HepG2 (cell line): ENCODE data around the gene ACSF3. TPM values are rescaled to one million over a fixed set of nuclear protein-coding genes. Genes with fewer than 3 reads are reported as not detected.

Experiments used
- AGO2 ChIP-seq: fragments of 200-400 bp; formaldehyde crosslinking; optimal IDR thresholded peaks from 2 replicates; pipeline ENCODE3; 2017; ENCODE audit warnings: mild to moderate bottlenecking, low read depth, low read length, moderate library complexity
- CBX1 ChIP-seq: IDR thresholded peaks from one replicate; pipeline ENCODE4 v1.6.1; 2016; ENCODE audit warnings: antibody characterized with exemption, low read depth
- CERS6 ChIP-seq: sonication (generic); formaldehyde crosslinking; IDR thresholded peaks from 2 replicates; pipeline ENCODE4 v1.5.0; 2020; ENCODE audit warnings: missing genetic modification reagents
- DMAP1 ChIP-seq: IDR thresholded peaks from 2 replicates; pipeline ENCODE4 v1.6.1; 2016
- FOXA1 ChIP-seq, 2 experiments: fragments of 450-650 bp in 1 of 2; sonication (generic) in 1 of 2; formaldehyde crosslinking in 1 of 2; IDR thresholded peaks; 2 replicates each; pipeline versions ENCODE4 v1.4.0 to v1.6.1; 2016 to 2020; ENCODE audit warnings: missing genetic modification reagents in 1 of 2
- GZF1 ChIP-seq: sonication (generic); formaldehyde crosslinking; IDR thresholded peaks from 2 replicates; pipeline ENCODE4 v1.5.1; 2020; ENCODE audit warnings: mild to moderate bottlenecking, missing genetic modification reagents
- IKZF1 ChIP-seq: fragments of 450-650 bp; IDR thresholded peaks from 2 replicates; pipeline ENCODE4 v1.7.1; 2016
- IRX3 ChIP-seq: sonication (generic); formaldehyde crosslinking; IDR thresholded peaks from 2 replicates; pipeline ENCODE4 v1.8.1; 2023; ENCODE audit warnings: mild to moderate bottlenecking, low read depth, missing genetic modification reagents, borderline replicate concordance
- KDM2A ChIP-seq: sonication (generic); formaldehyde crosslinking; IDR thresholded peaks from 2 replicates; pipeline ENCODE4 v1.4.0; 2020; ENCODE audit warnings: low read depth, missing genetic modification reagents, borderline replicate concordance
- KDM4B ChIP-seq: sonication (generic); formaldehyde crosslinking; IDR thresholded peaks from 2 replicates; pipeline ENCODE4 v1.4.0; 2020; ENCODE audit warnings: missing genetic modification reagents
- MTA1 ChIP-seq: sonication (generic); formaldehyde crosslinking; IDR thresholded peaks from 2 replicates; pipeline ENCODE4 v1.4.0; 2020; ENCODE audit warnings: missing genetic modification reagents, mild to moderate bottlenecking, borderline replicate concordance
- NCOA1 ChIP-seq: sonication (generic); formaldehyde crosslinking; IDR thresholded peaks from 2 replicates; pipeline ENCODE4 v1.9.0; 2021; ENCODE audit warnings: missing genetic modification reagents
- NFKB2 ChIP-seq: sonication (generic); formaldehyde crosslinking; IDR thresholded peaks from 2 replicates; pipeline ENCODE4 v1.4.0; 2020; ENCODE audit warnings: missing genetic modification reagents, borderline replicate concordance
- PHF8 ChIP-seq: sonication (generic); formaldehyde crosslinking; IDR thresholded peaks from 2 replicates; pipeline ENCODE4 v1.5.0; 2020; ENCODE audit warnings: missing genetic modification reagents
- RNF2 ChIP-seq: fragments of 450-650 bp; conservative IDR thresholded peaks from 2 replicates; pipeline ENCODE4 v1.6.1; 2016; ENCODE audit warnings: low read depth
- SP1 ChIP-seq, 2 experiments: fragments of 450-650 bp in 1 of 2; sonication (generic) in 1 of 2; formaldehyde crosslinking in 1 of 2; IDR thresholded peaks; 2 replicates each; pipeline versions ENCODE4 v1.4.0 to v1.6.1; 2016 to 2020; ENCODE audit warnings: missing genetic modification reagents in 1 of 2
- SRSF1 ChIP-seq: fragments of 200-400 bp; formaldehyde crosslinking; optimal IDR thresholded peaks from 2 replicates; pipeline ENCODE3; 2017; ENCODE audit warnings: mild to moderate bottlenecking, low read depth, low read length, moderate library complexity
- TAF15 ChIP-seq: fragments of 200-400 bp; formaldehyde crosslinking; IDR thresholded peaks from one replicate; pipeline ENCODE4 v1.6.1; 2018; ENCODE audit warnings: mild to moderate bottlenecking, low read depth, low read length; ENCODE audit not compliant: poor library complexity, severe bottlenecking
- TMF1 ChIP-seq: sonication (generic); formaldehyde crosslinking; IDR thresholded peaks from 2 replicates; pipeline ENCODE4 v1.8.1; 2022; ENCODE audit warnings: low read depth, missing genetic modification reagents
- ZBTB14 ChIP-seq: sonication (generic); formaldehyde crosslinking; IDR thresholded peaks from 2 replicates; pipeline ENCODE4 v1.4.0; 2020; ENCODE audit warnings: missing genetic modification reagents
- ZNF687 ChIP-seq: sonication (generic); formaldehyde crosslinking; IDR thresholded peaks from 2 replicates; pipeline ENCODE4 v1.5.1; 2020; ENCODE audit warnings: mild to moderate bottlenecking, missing genetic modification reagents, moderate library complexity
- ZNF737 ChIP-seq: sonication (generic); formaldehyde crosslinking; IDR thresholded peaks from 2 replicates; pipeline ENCODE4 v1.5.0; 2020; ENCODE audit warnings: missing genetic modification reagents, mild to moderate bottlenecking, borderline replicate concordance
- ZNF775 ChIP-seq: sonication (generic); formaldehyde crosslinking; IDR thresholded peaks from 2 replicates; pipeline ENCODE4 v1.4.0; 2020; ENCODE audit warnings: missing genetic modification reagents, mild to moderate bottlenecking, moderate library complexity, borderline replicate concordance
- ZNF792 ChIP-seq: IDR thresholded peaks from 2 replicates; pipeline ENCODE4 v1.6.1; 2016
- ZSCAN20 ChIP-seq: sonication (generic); formaldehyde crosslinking; IDR thresholded peaks from 2 replicates; pipeline ENCODE4 v1.4.0; 2020; ENCODE audit warnings: missing genetic modification reagents, mild to moderate bottlenecking, borderline replicate concordance
- ZSCAN25 ChIP-seq: sonication (generic); formaldehyde crosslinking; IDR thresholded peaks from 2 replicates; pipeline ENCODE4 v1.8.0; 2022; ENCODE audit warnings: mild to moderate bottlenecking, missing genetic modification reagents
- polyA plus RNA-seq, 8 experiments: library from polyadenylated mRNA; depleted of rRNA in 3 of 8; stranded (reverse) in 7 of 8; unstranded in 1 of 8; fragments of >200 nt; fragmentation: Illumina TruSeq in 4 of 8; extraction: Trizol in 4 of 8; gene quantifications; 2 replicates each; pipeline versions ENCODE4 v1.2.1 to v1.2.3, GENCODE V29; 2011 to 2016; ENCODE audit warnings: low read depth in 4 of 8, missing spikeins in 1 of 8, mixed read lengths in 1 of 8; ENCODE audit not compliant: insufficient read depth in 1 of 8
- total RNA-seq, 5 experiments: library from RNA; depleted of rRNA; stranded (reverse); fragments of >200 nt; fragmentation: Illumina TruSeq; extraction: Trizol; gene quantifications; 2 replicates each; pipeline ENCODE4 v1.2.3, GENCODE V29; 2016; ENCODE audit warnings: low read depth in 1 of 5

The ACSF3 gene
- total and polyA plus RNA-seq, 2 of the 13 experiments (the other 11 are each of a cell fraction or from before 2014, with no cell fraction given), result 14.9 to 30.6 TPM

- TF ChIP-seq SRSF1, result no peak
- TF ChIP-seq ZBTB14 (CRISPR knock-in tag), result peak; percentile 82
- 0 out of 2 replicates have a peak, but pooled peaks have one; percentile 58 for TF ChIP-seq IRX3 (CRISPR knock-in tag)
- no peak for TF ChIP-seq ZNF775 (CRISPR knock-in tag)
- no peak for TF ChIP-seq IKZF1
- peak; percentile 57; the same call in 1 of the 2 replicates for TF ChIP-seq MTA1
- no peak for TF ChIP-seq NCOA1 (CRISPR knock-in tag)
- TF ChIP-seq TAF15, result peak; percentile 41
- peak; percentile 98 for TF ChIP-seq TMF1 (CRISPR knock-in tag)
- TF ChIP-seq NFKB2 (CRISPR knock-in tag), result 0 out of 2 replicates have a peak, but pooled peaks have one; percentile 6
- no peak for TF ChIP-seq DMAP1 (CRISPR knock-in tag)
- TF ChIP-seq FOXA1 (IDR thresholded peaks at IDR 0.05), result no peak
- no peak for TF ChIP-seq FOXA1 (CRISPR knock-in tag; IDR thresholded peaks at IDR 0.05)
- TF ChIP-seq GZF1 (CRISPR knock-in tag), result no peak
- TF ChIP-seq ZNF737, result no peak
- peak; percentile 47 for TF ChIP-seq AGO2
- TF ChIP-seq ZNF792 (CRISPR knock-in tag), result 0 out of 2 replicates have a peak, but pooled peaks have one; percentile 27
- no peak for TF ChIP-seq KDM4B (CRISPR knock-in tag)
- TF ChIP-seq RNF2, result peak; percentile 77; the same call in 1 of the 2 replicates
- no peak for TF ChIP-seq CBX1
- peak; percentile 64 for TF ChIP-seq ZNF687 (CRISPR knock-in tag)
- TF ChIP-seq ZSCAN20 (CRISPR knock-in tag), result peak; percentile 61
- no peak for TF ChIP-seq SP1 (IDR thresholded peaks at IDR 0.05)
- TF ChIP-seq SP1 (CRISPR knock-in tag; IDR thresholded peaks at IDR 0.05), result peak; percentile 40; the same call in 1 of the 2 replicates
- TF ChIP-seq CERS6 (CRISPR knock-in tag), result no peak
- TF ChIP-seq PHF8 (CRISPR knock-in tag), result peak; percentile 63
- TF ChIP-seq KDM2A, result peak; percentile 72
- TF ChIP-seq ZSCAN25 (CRISPR knock-in tag), result peak; percentile 72
Measured at GRCh38 chr16:89093602-89094251, at the start of gene ACSF3 (continued).
